K562 (cell line): ENCODE results near the gene OR8D2.

Experiments used
- BRF2 ChIP-seq: IDR thresholded peaks from 3 replicates; pipeline ENCODE4 v1.6.1; 2011; ENCODE audit warnings: borderline replicate concordance, mild to moderate bottlenecking; ENCODE audit not compliant: insufficient read length, insufficient read depth
- ETV5 ChIP-seq: sonication (generic); formaldehyde crosslinking; IDR thresholded peaks from 2 replicates; pipeline ENCODE4 v1.4.0; 2020; ENCODE audit warnings: low read depth, mild to moderate bottlenecking, missing genetic modification reagents
- FOXA1 ChIP-seq: fragments of 450-650 bp; IDR thresholded peaks from 2 replicates; pipeline ENCODE4 v1.6.1; 2016; ENCODE audit warnings: mild to moderate bottlenecking, borderline replicate concordance
- FOXJ2 ChIP-seq: fragments of 200-800 bp; sonication (Bioruptor generic); IDR thresholded peaks from 2 replicates; pipeline ENCODE4 v1.6.1; 2016; ENCODE audit warnings: missing genetic modification characterization, missing compliant biosample characterization
- FUS ChIP-seq: fragments of 200-400 bp; formaldehyde crosslinking; optimal IDR thresholded peaks from 2 replicates; pipeline ENCODE3; 2017; ENCODE audit warnings: low read depth, low read length
- MBD1 ChIP-seq: fragments of 250-450 bp; sonication (Bioruptor Pico); IDR thresholded peaks from 2 replicates; pipeline ENCODE4 v1.8.0; 2022; ENCODE audit warnings: inconsistent platforms
- RBFOX2 ChIP-seq: fragments of 200-400 bp; formaldehyde crosslinking; IDR thresholded peaks from 2 replicates; pipeline ENCODE4 v1.6.1; 2017; ENCODE audit warnings: low read depth, mild to moderate bottlenecking, low read length, moderate library complexity
- SMAD1 ChIP-seq: fragments of 150-350 bp; IDR thresholded peaks from 2 replicates; pipeline ENCODE4 v1.6.1; 2014; ENCODE audit warnings: low read length, low read depth; ENCODE audit not compliant: partially characterized antibody
- TRIM28 ChIP-seq: fragments of 450-650 bp; IDR thresholded peaks from 2 replicates; pipeline ENCODE4 v1.6.1; 2017
- ZBTB33 ChIP-seq: sonication (generic); formaldehyde crosslinking; IDR thresholded peaks from 2 replicates; pipeline ENCODE4 v1.8.1; 2023; ENCODE audit warnings: mild to moderate bottlenecking, missing genetic modification reagents
- TF ChIP-seq, protein P1 (sequence below), 2 experiments: fragments of 450-650 bp in 1 of 2; sonication (generic) in 1 of 2; formaldehyde crosslinking in 1 of 2; IDR thresholded peaks; 2 replicates each; pipeline versions ENCODE4 v1.7.1 to v1.9.0; 2016 to 2022; ENCODE audit warnings: inconsistent platforms in 1 of 2, mild to moderate bottlenecking in 1 of 2, missing genetic modification reagents in 1 of 2

DNA sequence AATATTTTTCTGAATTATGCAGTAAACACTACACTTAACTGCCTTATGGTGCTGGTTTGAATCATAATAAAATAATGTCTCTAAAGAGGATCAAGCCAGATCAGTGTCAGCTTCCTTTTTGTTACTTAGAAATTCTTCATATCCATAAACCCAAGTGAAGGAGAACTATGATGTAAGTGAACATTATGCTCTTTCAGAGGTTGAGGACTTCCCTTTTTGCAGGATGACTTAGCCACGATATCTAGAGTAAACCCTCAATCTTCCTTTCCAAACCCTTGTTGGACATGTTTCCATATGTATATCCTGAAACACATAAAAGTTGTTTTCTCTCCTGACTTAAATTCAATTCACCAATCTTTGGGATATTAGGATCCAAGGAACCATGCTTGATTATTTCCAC is 25.3 kb downstream of the OR8D2 start:
- TF ChIP-seq ZBTB33 = no peak
- no peak for TF ChIP-seq SMAD1
- no peak for TF ChIP-seq FOXJ2 (tag)
- TF ChIP-seq MBD1 (CRISPR knock-in tag) = no peak
- TF ChIP-seq BRF2 = no peak
- TF ChIP-seq ETV5 (CRISPR knock-in tag) = no peak
- TF ChIP-seq RBFOX2 = no peak
- TF ChIP-seq FOXA1 = no peak
- TF ChIP-seq, protein P1, sequence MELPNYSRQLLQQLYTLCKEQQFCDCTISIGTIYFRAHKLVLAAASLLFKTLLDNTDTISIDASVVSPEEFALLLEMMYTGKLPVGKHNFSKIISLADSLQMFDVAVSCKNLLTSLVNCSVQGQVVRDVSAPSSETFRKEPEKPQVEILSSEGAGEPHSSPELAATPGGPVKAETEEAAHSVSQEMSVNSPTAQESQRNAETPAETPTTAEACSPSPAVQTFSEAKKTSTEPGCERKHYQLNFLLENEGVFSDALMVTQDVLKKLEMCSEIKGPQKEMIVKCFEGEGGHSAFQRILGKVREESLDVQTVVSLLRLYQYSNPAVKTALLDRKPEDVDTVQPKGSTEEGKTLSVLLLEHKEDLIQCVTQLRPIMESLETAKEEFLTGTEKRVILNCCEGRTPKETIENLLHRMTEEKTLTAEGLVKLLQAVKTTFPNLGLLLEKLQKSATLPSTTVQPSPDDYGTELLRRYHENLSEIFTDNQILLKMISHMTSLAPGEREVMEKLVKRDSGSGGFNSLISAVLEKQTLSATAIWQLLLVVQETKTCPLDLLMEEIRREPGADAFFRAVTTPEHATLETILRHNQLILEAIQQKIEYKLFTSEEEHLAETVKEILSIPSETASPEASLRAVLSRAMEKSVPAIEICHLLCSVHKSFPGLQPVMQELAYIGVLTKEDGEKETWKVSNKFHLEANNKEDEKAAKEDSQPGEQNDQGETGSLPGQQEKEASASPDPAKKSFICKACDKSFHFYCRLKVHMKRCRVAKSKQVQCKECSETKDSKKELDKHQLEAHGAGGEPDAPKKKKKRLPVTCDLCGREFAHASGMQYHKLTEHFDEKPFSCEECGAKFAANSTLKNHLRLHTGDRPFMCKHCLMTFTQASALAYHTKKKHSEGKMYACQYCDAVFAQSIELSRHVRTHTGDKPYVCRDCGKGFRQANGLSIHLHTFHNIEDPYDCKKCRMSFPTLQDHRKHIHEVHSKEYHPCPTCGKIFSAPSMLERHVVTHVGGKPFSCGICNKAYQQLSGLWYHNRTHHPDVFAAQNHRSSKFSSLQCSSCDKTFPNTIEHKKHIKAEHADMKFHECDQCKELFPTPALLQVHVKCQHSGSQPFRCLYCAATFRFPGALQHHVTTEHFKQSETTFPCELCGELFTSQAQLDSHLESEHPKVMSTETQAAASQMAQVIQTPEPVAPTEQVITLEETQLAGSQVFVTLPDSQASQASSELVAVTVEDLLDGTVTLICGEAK (IDR thresholded peaks at IDR 0.05) = no peak
- TF ChIP-seq, protein P1 (CRISPR knock-in tag; IDR thresholded peaks at IDR 0.05) = no peak
- no peak for TF ChIP-seq TRIM28
- TF ChIP-seq FUS = no peak
